Ovary (tissue), 3 donors: Measurements from ENCODE around the gene MBNL1.

ENCODE experiments used
- EP300 ChIP-seq: sonication (generic); formaldehyde crosslinking; IDR thresholded peaks from one replicate; pipeline ENCODE4 v1.6.1; 2017; ENCODE audit warnings: antibody characterized with exemption
- POLR2A ChIP-seq: fragments of 450-650 bp; IDR thresholded peaks from one replicate; pipeline ENCODE4 v1.6.1; 2017; ENCODE audit warnings: antibody characterized with exemption, mild to moderate bottlenecking, moderate library complexity
- TF ChIP-seq, protein P1 (sequence below), 3 donors: fragments of 450-650 bp in 2 of 3; fragments of 200-600 bp in 1 of 3; IDR thresholded peaks; one replicate each; pipeline versions ENCODE4 v1.5.1 to v1.8.0; 2016 to 2022; ENCODE audit warnings: antibody characterized with exemption in 3 of 3, mild to moderate bottlenecking in 1 of 3
- donor health status: DM: no; HTN: no; CAD: no.

DNA sequence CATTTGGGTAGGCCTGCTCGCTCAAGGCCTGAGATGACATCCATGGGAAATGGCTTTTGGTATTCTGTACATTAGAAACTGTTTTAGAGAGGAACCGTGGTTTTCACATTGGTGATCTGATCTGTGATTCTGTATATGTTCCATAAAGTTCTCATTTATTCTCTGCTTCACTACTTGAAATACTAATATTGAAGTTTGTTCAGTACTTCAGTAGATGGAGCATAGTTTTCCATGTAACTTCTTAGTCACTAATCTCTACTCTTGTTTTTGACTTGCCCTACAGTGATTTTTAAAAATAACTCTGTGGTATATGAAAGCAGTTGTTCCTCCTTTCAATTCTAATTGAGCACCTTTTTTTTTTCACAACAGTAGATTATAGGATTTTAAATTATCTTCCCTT, 66.5 kb downstream of the MBNL1 start:
- no peak for TF ChIP-seq EP300
- TF ChIP-seq, protein P1, sequence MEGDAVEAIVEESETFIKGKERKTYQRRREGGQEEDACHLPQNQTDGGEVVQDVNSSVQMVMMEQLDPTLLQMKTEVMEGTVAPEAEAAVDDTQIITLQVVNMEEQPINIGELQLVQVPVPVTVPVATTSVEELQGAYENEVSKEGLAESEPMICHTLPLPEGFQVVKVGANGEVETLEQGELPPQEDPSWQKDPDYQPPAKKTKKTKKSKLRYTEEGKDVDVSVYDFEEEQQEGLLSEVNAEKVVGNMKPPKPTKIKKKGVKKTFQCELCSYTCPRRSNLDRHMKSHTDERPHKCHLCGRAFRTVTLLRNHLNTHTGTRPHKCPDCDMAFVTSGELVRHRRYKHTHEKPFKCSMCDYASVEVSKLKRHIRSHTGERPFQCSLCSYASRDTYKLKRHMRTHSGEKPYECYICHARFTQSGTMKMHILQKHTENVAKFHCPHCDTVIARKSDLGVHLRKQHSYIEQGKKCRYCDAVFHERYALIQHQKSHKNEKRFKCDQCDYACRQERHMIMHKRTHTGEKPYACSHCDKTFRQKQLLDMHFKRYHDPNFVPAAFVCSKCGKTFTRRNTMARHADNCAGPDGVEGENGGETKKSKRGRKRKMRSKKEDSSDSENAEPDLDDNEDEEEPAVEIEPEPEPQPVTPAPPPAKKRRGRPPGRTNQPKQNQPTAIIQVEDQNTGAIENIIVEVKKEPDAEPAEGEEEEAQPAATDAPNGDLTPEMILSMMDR (IDR thresholded peaks at IDR 0.05): no peak
- no peak for TF ChIP-seq POLR2A
